GM20431 (cell line): ENCODE measurements around the gene TTLL10.
"Not testable (repeated sequence)": the region's sequence is repeated elsewhere in the genome, so short reads cannot be mapped to it uniquely, and the experiment has no call there.

Source experiments
- in situ Hi-C: fragments of 300-500 bp; cut with MseI, MboI; formaldehyde crosslinking; loops from one replicate; pipeline ENCODE4 v1.15.0; 2020; ENCODE audit warnings: low sequenced_read_pairs; ENCODE audit not compliant: unreplicated experiment

The TTLL10 gene

DNA sequence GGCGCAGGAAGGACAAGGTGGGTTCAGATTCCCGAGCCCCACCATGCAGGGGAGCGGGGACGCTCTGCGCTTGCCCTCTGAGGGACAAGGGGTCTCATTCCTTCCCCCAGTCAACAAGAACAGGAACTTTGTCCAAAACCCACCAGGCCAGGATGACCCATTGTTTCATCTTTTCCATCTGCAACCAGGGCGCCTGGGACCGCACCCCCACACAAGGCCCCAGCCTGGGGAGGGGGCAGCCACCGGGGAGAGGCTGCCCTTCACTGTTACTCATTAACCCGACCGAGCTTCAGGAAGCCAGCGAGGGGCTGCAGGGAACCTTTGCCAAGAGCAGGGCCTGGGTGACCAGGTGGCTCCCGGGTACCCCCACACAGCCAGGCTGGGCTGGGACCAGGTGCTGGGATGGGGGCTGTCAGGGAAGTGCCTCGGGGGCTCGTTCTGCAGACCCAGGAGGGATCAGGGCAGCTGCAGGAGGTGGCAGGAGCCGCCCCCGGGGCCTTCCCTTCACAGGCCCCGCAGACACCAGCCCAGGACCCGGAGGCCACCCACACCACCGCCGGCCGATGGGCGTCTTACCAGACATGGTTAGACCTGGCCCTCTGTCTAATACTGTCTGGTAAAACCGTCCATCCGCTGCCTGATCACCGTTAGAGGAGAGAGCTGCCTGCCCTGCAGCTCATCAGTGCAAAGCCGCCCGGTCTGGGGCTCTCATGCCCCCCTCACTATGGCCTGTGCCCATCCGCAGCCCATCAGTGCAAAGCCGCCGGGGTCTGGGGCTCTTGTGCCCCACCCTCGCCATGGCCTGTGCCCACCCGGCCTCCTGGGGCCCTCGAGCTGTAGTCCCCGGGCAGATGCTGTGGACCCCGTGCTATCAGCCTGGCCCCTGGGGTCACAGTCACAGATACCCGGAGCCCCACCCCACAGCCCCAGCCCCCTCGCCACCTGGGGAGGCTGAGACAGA lies 4.9 kb upstream of the TTLL10 start:
- in situ Hi-C loops: no loop called here

DNA sequence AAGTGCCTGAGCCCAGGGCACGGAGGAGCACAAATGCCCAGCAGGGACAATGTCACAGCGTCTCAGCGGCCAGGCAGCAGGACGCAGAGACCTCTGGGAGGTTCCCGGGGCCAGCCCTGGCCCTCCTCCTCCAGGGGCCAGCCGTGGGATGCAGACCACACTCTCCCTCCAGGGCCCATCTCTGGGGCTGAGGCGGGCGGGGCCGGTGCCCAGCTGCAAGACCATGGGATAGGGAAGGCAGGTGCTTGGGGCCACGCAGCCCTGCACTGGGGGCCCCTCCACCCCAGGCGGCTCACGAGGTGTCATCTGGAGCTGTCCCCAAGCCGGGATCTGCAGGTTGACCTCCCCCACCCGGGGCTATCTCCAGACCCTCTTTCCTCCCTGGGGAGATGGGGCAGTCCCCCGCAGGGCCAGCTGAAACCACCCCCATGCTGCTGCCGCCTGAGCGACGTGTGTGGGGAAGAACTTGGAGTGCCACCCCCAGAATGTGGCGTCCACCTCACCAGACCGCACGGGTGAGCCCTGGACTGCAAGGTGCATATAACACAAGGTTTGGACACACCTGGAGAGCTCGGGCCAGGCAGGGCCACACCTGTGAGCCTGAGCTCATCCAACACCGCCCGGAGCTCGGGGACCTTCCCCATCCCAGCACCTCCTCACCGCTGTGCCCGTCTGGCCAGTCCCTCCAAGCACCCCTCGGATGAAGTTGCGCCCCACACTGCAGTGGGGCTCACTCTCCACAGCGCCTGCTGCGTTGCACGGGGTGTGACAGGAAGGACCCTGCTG lies 4.1 kb upstream of the TTLL10 start:
- in situ Hi-C loops: no loop called here

DNA sequence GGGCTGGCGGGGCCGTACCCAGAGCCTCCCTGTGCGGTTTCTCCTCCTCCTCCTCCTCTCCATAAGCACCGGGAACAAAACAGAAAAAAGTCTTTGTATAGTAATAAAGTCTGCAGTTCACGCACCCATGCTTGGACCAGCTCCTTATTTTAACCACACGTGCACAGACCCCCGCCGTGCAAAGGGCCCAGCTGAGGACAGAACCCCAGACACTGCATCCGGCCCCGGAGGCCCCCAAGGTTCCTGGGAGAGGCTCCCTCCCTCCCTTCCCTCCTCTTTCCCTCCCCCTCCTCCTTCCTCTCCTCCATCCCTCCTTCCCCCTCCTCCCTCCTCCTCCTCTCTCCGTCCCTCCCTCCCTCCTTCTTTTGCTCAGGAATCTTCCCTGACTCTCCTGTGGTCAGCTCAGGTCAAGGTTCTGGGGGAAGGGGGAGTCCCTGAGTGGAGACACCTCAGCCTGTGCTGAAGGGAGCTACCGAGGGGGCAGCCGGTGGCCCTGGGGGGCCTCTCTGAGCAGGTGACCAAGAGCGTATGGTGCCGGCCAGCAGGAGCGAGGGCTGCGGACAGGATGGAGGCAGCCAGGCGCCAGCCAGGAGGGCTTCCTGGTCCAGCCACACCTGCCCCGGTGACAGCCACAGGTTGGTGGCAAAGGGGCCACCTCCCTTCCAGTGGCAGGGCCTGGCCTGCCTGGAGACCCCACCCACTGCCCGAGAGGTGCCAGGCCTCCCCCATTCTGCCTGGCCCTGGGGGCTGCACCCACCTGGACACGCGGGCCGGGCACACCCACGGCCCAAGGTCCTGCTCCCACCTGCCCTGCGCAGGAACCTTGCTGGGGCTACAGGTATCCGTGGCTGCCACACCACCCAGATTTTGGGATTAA lies 3.2 kb upstream of the TTLL10 start:
- in situ Hi-C loops: no loop called here

DNA sequence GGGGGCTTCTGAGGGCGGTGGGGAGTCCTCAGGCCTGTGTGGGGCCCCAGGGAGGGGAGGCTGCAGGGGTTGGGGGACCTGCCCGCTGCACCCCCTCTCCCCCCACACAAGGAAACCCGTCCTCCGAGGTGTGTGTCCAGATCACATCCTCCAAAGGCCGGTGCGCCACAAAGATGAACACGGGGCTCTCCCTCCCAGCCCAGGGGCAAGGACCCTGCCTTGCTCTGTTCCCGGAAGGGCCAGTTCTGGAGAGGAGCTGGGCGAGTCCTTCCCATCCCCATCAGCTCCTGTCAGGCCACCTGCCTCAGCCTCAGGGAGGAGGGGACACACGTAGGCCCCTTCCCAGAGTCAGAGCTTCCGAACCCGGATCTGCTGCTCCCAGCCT lies 2.5 kb upstream of the TTLL10 start:
- in situ Hi-C loops: no loop called here

DNA sequence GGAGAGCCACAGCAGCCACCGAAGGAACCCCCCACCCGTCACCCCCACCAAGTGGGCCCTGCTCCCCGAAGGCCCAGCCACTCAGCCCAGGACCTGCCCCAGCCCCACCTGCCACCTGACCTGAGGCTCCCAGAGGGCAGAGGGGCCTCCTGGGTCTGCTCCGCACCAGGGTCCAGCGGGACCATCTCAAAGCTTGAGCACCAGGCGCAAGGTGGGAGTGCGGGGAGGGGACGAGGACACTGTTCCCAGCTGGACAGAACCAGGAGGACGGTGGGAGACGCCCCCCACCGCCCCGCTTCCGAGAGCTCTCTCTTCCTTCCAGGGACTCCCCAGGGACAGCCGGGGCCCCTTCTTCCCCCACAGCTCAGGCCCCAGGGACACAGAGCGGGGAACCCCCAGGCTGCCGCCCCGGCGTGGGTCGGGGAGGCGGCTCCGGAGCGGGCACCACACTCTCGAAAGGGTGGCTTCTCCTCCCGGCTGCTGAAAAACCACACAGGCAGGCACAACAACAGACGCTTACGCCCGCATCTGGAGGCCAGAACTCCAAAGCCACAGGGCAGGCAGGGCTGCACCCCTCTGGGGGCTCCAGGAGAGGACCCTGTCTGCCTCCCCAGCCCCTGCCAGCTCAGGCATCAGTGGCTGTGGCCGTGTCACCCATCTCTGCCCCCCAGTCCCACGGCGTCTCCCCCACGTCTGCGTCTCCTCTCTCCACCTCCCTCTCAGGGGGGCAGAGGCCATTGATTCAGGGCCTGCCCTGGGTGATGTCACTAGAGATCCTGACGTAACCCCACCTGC lies 1.9 kb upstream of the TTLL10 start:
- in situ Hi-C loops: no loop called here

DNA sequence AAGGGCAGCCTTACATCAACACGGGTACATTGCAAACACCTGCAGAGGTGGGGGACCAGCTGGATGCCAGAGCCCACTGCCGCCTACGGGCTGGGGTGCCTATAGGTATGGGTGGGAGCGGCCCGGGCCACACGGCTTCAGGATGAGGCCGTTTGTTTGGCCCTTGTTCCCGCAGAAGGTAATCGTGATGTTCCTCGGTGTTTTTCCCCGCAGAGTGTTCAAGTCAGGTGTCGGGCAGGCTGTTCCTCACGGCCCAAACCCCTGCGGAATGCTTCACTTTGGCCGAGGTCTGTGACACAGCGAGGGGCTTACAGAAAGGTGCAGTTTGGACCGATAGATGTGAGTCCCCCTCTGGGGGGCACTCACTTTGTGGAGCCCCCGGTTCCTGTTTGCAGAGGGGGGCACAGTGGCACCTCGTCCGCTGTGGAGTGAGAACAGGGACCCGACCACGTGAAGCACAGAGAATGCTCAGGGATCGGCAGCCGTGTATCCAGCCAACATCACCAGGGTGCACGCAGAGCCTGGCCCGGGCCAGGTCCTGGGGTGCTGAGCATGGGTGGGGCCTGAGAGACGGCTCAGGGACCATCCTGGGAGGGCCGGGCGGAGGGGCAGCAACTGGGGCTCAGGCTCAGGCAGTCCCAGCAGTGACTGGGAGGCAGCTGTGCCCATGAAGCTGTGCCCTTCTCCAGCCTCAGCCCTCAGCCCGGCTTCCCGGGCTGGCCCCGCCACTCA lies 453 bp upstream of the TTLL10 start:
- in situ Hi-C loops: no loop called here

DNA sequence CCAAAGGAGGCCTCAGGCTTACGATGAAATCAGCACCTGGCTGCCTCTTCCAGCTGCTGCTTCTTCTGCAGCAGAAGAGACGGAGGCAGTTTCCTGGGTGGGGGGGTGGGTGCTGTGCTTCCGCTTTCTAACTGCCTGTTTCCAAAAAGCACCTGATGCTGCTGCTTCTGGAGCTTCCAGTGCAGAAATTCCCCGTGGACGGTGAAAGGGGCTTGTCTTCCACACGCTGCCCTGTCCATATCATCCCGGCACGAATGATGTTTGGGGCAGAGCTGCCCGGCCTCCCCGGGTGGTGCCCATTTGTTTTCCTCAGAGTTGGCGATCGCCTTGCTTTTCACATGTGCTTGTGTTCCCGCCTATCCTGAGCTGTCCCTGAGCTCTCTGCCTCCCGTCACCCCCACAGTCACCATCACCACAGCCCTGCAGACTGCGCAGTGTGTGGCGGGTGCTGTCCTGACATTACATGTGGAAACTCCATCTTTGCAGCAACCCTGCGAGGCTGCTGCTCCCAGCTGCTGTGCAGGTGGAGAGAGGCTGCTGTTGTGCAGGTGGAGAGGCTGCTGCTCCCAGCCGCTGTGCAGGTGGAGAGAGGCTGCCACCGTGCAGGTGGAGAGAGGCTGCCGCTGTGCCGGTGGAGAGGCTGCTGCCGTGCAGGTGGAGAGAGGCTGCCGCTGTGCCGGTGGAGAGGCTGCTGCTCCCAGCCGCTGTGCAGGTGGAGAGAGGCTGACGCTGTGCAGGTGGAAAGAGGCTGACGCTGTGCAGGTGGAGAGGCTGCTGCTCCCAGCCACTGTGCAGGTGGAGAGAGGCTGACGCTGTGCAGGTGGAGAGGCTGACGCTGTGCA lies 1.8 kb downstream of the TTLL10 start:
- in situ Hi-C loops: no loop called here

DNA sequence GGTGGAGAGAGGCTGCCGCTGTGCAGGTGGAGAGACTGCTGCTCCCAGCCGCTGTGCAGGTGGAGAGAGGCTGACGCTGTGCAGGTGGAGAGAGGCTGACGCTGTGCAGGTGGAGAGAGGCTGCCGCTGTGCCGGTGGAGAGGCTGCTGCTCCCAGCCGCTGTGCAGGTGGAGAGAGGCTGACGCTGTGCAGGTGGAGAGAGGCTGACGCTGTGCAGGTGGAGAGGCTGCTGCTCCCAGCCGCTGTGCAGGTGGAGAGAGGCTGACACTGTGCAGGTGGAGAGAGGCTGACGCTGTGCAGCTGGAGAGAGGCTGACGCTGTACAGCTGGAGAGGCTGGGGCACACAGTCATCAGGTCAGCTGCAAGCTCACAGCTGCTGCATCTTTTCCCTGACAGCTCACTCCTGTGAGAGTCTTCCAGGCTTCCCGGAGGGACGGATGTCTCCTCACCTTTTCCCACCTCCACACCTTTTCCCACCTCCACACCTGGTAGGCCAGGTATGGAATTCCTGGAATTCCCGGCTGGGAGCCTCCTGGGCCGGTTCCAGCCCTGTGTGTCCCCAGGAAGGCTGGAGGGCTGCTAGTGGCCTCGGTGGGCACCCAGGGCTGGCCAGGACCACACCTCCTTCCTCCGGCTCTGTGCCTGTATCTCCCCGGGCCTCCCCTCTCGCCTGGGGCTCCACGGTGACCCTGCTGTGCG lies 2.5 kb downstream of the TTLL10 start:
- in situ Hi-C loops: not testable (repeated sequence)

DNA sequence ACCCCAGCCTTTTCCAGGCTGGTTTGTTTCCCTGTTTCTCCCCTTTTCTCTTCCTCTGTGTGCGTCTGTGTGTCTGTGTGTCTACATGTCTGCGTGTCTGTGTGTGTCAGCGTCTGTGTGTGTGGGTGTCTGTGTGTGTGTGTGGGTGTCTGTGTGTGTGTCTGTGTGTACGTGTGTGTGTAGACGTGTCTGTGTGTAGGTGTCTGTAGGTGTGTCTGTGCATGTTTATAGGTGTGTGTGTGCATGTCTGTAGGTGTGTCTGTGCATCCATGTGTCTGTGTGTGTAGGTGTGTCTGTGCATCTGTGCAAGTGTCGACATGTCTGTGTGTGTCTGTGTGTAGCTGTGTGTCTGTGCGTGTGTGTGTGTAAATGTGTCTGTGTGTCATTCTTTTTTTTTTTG lies 3.3 kb downstream of the TTLL10 start:
- in situ Hi-C loops: no loop called here

DNA sequence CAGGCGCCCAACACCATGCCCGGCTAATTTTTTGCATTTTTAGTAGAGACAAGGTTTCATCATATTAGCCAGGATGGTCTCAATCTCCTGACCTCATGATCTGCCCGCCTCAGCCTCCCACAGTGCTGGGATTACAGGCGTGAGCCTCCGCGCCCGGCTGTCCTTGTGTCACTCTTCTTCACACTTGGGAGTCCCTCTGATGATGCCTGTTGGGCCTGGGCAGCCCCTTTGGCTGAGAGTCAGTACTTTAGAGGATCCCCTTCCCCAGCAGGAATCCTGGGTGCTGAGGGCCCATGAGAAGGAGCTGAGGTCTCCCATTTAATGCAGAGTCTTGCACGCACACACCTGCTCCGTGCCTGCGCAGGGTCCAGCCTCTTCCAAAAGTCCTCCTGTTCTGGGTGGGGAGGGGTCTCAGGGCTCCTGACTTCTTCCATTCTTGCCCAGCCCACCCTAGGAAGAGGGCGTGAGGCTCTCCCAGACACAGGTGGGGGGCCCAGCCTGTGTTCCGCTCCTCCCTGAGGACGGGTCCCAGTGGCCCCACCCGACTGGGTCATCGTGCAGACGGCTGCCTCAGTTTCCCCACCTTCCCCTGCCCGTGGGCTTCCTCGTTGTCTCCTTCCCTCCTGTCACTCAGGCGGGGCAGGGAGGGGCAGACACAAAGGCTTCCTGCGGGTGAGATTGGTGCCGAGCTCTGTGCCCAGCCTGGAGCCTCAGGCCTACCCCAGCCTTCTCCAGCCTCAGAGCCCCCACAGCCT lies 3.9 kb downstream of the TTLL10 start:
- in situ Hi-C loops: no loop called here

DNA sequence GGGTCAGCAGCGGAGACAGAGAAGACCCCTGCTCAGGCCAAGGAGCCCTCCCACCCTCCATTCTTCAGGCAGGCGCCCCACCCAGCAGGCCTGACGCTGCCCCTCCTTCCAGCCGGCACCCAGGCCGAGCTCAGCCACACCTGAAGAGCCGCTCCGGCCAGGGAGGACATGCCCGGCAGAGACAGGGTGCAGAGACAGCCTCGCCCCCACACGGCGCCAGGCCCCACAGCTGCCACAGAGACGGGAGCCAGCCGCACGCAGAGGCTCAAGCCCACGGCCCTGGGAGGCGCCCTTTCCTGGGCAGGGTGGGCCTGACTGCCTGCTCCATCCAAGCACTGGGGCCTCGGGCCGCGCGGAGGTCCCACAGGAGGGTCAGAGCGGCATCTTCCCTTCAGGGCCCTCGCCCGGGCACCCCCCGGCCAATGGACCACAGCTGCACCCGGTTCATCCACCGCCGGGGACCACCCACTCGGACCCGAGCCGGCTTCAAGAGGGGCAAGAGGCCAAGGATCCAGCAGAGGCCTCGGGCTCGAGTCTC lies 5.2 kb downstream of the TTLL10 start:
- in situ Hi-C loops: no loop called here

DNA sequence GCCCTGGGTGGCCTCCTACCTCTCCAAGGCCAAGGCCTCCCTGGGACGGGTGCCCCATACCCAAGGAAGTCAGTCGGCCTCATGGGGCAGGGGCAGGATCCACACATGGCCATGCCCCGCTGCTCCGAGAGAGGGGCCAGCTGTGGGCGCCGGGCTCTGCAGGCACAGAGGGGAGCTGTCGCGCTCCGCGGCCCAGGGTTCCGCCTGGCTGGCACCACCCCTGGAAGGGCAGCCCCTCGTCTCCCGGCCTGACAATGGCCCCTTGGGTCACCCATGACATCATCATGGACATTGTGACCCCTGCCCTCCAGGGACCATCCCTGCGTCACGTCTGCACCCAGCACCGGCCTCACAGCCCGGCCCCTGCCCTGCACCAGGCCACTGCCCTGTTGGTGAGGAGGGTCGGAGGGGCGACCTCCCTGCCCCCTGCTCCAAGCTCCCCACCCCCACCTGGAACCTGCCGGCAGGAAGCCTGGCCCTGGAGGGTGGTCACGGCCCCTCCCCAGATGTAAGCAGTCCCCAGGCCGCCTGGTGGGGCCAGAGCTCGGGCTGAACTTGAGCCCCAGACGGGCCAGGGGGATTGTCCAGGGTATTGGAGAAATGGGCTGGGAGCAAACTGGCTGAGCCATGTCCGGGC lies 5.8 kb downstream of the TTLL10 start:
- in situ Hi-C loops: no loop called here

DNA sequence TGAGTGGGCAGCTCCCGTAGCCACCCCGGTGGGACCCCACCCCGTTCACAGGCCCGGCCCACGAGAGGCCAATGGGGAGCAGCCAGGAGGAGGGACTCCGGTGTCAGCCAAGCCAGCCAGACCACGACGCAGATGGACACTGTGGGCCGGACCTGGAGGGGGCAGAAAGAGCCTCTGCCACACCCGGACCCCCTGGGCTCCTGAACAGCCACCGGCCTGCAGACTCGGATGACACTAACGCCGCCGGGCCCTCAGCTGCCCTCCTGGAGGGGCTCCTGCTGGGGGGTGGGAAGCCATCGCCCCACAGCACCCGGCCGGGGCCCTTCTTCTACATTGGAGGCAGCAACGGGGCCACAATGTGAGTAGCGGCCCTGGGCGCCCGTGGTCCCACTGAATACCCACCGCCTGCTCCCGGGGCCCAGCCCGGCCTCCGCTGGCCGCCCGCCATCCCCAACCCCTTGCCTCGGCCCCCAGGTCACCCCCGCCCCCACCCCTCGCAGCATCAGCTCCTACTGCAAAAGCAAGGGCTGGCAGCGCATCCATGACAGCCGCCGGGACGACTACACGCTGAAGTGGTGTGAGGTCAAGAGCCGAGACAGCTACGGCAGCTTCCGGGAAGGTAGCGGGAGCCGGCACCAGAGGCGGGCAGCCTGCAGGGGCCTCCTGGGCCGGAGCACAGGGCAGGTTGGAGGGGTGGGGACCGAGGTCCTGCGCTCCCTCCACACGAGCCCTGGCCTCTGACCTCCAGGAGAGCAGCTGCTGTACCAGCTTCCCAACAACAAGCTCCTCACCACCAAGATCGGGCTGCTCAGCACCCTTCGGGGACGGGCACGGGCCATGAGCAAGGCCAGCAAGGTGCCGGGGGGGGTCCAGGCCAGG lies 6.5 kb downstream of the TTLL10 start:
- in situ Hi-C loops: no loop called here

DNA sequence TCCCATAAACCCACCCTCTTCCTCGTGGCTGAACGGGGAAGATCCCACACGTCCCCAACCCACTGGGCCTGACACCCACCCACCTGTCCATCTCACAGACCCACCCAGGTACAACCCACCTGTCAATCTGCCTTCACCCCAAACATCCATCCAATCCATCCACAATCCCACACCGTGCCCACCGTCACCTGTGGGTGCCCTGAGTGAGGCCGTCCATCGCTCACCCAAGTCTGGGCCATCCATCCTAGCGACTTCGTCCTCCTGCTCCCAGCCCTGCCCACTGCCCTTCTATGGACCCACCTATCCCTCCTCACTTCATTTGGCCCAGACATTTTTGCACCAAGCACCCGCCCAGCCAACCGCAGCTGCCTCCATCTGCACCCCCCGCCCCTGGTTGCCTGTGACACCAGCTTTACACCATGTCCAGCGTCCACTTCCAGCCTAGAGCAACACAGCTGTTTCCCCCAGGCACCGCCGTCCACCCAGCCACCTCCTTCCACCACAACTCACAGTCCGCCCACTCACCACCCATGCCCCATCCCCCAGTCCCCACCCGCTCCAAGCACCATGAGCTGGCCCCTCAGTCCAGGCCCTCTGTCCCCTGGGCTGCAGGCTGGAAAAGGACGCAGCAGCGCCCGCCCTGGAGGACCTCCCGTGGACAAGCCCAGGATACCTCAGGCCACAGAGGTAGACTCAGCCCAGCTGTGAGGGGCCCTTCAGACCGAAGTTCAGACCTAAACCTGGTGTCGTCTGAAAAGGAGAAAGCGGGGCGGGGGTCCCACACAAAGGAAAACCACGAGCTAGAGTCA lies 7.7 kb downstream of the TTLL10 start:
- in situ Hi-C loops: no loop called here
